Mucosa of descending colon (tissue), 3 donors: ENCODE measurements around the gene PAX3. TPM values are rescaled to one million over a fixed set of nuclear protein-coding genes. Genes with fewer than 3 reads are reported as not detected.
A peak's percentile ranks its signal among the peaks of the same experiment; 100 is the strongest.

ENCODE experiments used
- ATAC-seq: fragments of 200-7000 bp; cut with Tn5 transposase; one replicate; pipeline ENCODE4 v1.9.1; 2020; ENCODE audit warnings: mild to moderate bottlenecking, moderate library complexity
- DNase-seq, 3 donors: peaks; one replicate each; pipeline ENCODE4 v3.0.0-alpha.2; 2020
- H3K36me3 ChIP-seq: fragments of 200-600 bp; one replicate; pipeline ENCODE4 v1.8.0; 2021; ENCODE audit warnings: low read depth, mild to moderate bottlenecking
- H3K4me1 ChIP-seq: fragments of 200-600 bp; one replicate; pipeline ENCODE4 v1.8.0; 2021; ENCODE audit warnings: low read depth, mild to moderate bottlenecking
- H3K4me3 ChIP-seq: fragments of 200-600 bp; one replicate; pipeline ENCODE4 v1.8.0; 2021; ENCODE audit warnings: mild to moderate bottlenecking
- H3K9me3 ChIP-seq: fragments of 200-600 bp; one replicate; pipeline ENCODE4 v1.8.0; 2021; ENCODE audit warnings: mild to moderate bottlenecking
- CTCF ChIP-seq: fragments of 200-600 bp; IDR thresholded peaks from one replicate; pipeline ENCODE4 v1.8.0; 2022; ENCODE audit warnings: antibody characterized with exemption, mild to moderate bottlenecking
- intact Hi-C, 2 donors: fragments of 100-400 bp; cut with DNase I in 1 of 2; cut with micrococcal nuclease in 1 of 2; formaldehyde crosslinking; loops; one replicate each; pipeline versions ENCODE4 v1.11.0 to v1.11.1; 2022; cut with DNase I, micrococcal nuclease
- total RNA-seq, 3 donors: library from RNA; stranded (reverse); fragmentation: NEBNext Ultra II Directional in 2 of 3; extraction: Animal tissue kit (Norgen Biotek cat#: 25700) in 2 of 3; gene quantifications; one replicate each; pipeline versions ENCODE4 v1.2.1 to v1.2.4, GENCODE V29; 2021 to 2023
- donor health status: DM: no; HTN: no; CAD: no; lungs with moderate emphysema.
- donor health status: DM: no; HTN: no; CAD: no.
- donor health status: DM: no; HTN: yes; CAD: no.

The PAX3 gene
- total RNA-seq, 3 donors from 2014 or later: not detected

DNA sequence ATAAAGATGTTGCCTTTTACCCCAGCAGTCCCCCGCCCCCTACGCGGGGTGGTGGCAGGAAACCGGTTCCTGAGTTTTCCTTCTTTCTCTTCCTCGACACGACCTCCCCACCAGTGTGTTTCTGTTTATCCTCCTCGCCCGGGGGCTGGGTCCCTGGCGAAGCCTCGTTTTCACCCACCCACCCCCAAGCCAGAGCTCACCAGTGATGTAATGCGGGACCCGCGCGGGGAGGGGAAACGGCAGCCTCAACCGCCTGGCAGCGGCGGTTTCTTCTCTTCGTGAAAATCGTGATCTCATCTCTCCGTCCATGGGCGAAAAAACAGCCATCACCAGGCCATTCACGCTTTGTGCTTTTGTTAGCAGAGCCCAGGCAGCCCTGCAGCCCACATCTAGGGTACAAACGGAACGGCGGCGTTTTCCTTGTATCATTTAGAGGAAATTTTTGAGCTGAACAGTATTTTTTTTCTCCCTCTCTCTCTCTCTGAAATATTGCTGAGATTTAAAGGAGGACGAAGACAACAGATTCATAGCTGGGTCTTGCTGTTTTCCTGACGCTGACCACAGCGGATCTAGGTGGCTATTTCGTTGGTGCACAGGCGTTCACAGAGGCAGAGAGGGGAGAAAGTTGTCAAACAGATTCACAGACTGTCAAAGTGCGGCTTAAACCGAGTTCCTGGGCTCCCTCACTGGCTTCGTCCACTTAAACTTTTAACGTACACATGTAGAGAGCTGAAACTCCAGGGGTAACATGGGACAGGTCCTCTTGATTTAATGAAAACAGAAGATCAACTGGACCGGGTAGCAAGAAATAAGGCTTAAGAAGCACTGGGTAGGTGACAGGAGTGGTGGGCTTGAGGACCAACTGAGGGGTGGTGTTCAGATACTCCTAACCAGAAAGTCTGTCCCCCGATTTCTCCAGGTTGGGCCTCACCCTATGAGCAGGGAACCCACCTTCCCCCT, 21.9 kb upstream of the PAX3 start:
- ATAC-seq: no peak
- intact Hi-C loops: loop anchor here in 1 of 2 donors (10.0 kb wide), 1 partner anchor 294 kb away; no protein-coding TSS in a partner anchor

GRCh38 chr2:222319586-222320435, 21.0 kb upstream of the PAX3 start:
- peaks cover 21% of the 10 kb centered on the region for H3K4me1 ChIP-seq
- H3K36me3 ChIP-seq: no peaks in the 10 kb centered on the region
- no peaks in the 10 kb centered on the region for H3K9me3 ChIP-seq
- no peak for TF ChIP-seq CTCF
- DNase-seq: peak in 2 of 3 donors; percentile 54 to 61
- intact Hi-C loops: loop anchor here (5.0 to 10.0 kb wide), 2 partner anchors 242 to 295 kb away; no protein-coding TSS in a partner anchor
- no peak overlapping the region for H3K4me3 ChIP-seq
- peak; percentile 59 for ATAC-seq

More for the DNA sequence above, 21.9 kb upstream of the PAX3 start:
- H3K36me3 ChIP-seq: no peaks in the 10 kb centered on the region
- H3K4me1 ChIP-seq: peaks cover 21% of the 10 kb centered on the region
- peak in 2 of 3 donors; percentile 41 to 54 for DNase-seq
- H3K4me3 ChIP-seq: no peak overlapping the region
- H3K9me3 ChIP-seq: no peaks in the 10 kb centered on the region
- no peak for TF ChIP-seq CTCF

DNA sequence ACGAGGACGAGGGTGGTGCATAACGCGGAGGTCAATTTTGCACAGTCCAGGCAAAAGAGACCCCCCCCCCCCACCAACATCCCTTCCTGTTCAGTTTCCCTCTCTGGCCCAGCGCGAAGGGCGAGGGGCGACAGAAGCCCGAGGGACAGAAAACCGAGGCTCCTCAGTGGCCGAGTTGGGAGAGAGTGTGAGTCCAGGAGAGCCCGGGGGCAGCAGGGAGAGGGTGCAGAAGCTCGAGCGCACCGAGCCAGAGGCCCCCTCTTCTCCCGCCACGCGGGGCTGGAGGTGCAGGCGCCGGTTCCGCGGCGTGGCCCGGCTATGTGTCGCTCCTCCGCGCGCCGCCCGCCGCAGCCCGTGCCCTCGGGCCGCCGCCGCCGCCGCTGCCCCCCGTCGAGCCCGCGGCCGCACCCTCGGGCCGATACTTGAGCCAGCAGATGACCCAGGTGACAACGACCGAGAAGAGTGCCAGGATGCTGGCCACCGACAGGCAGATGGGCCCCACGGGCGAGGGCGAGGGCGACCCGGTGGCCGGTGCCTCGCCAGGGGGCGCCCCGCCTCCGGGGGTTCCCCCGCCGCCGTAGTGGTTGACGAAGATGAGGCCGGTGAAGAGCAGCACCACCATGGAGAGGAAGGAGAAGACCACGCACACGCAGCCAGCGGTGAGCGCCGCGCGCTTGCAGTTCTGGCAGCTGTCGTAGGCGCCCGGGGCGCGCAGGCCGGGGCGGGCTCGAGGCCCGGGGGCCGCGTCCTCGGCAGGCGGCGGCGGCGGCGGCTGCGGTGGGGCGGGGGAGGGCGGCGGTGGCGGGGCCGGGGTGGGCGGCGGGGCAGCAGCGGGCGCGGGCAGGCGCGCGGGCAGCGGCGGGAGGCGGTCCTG, 20.2 kb upstream of the PAX3 start:
- intact Hi-C loops: loop anchor here (5.0 kb wide), 1 partner anchor 243 kb away; no protein-coding TSS in a partner anchor
- Histone ChIP-seq H3K4me3 (no peak overlapping the region), H3K4me1 (peaks cover 21% of the 10 kb centered on the region), H3K36me3 (no peaks in the 10 kb centered on the region), H3K9me3 (no peaks in the 10 kb centered on the region)
- TF ChIP-seq CTCF: no peak
- DNase-seq (peak in 2 of 3 donors; percentile 58 to 62), ATAC-seq (peak; percentile 13)

DNA sequence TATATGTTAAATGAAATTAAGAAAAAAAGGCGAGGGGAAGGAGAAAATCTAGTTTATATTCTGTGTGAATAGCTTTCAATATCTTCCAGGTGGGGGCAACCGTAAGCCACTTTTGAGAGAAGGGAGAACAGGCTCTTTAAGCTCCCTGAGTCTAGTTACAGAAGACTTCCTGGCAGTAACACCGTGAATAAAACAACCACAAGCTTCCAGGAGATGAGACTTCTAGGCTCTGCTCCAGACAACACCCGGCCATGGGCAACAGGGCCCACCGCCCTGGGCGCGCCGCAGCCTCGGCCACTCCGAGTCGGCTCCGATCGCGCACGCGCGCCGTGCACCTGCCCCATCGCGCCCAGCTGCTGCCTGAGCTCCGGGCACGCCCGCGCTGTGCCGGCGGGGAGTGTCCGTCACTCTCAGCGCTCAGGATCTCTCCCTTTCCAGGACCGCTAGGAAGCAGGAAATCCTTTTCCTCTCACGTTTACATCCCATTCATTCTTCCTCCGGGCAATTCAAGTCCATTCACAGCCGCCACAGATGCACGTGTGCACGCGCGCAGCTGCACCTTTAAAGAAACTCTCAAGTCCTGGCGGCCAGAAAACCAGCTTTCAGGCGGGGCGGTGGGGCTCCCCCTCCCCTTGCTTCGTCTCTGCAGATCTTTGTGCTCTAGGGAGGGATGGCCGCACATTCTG, 19.4 kb upstream of the PAX3 start:
- no peak overlapping the region for H3K4me3 ChIP-seq
- DNase-seq (peak; percentile 82 to 87 (median 83)), ATAC-seq (peak; percentile 97)
- intact Hi-C loops: loop anchor here (5.0 kb wide), 1 partner anchor 244 kb away; no protein-coding TSS in a partner anchor
- peaks cover 21% of the 10 kb centered on the region for H3K4me1 ChIP-seq
- TF ChIP-seq CTCF: no peak
- no peaks in the 10 kb centered on the region for H3K9me3 ChIP-seq
- no peaks in the 10 kb centered on the region for H3K36me3 ChIP-seq
